Prostate gland (tissue), 2 donors: ENCODE measurements around the gene DMD.

Experiments
- POLR2A ChIP-seq: fragments of 450-650 bp; IDR thresholded peaks from one replicate; pipeline ENCODE4 v1.6.1; 2016; ENCODE audit warnings: antibody characterized with exemption, mild to moderate bottlenecking
- TF ChIP-seq, protein P1 (sequence below), 4 experiments: fragments of 200-600 bp in 2 of 4; fragments of 450-650 bp in 2 of 4; sonication (generic) in 2 of 4; IDR thresholded peaks; 1 replicate in 3 of 4; 2 replicates in 1 of 4; pipeline ENCODE4 v1.5.1; 2016 to 2019; ENCODE audit warnings: antibody characterized with exemption in 4 of 4, mild to moderate bottlenecking in 2 of 4, moderate library complexity in 2 of 4

DNA sequence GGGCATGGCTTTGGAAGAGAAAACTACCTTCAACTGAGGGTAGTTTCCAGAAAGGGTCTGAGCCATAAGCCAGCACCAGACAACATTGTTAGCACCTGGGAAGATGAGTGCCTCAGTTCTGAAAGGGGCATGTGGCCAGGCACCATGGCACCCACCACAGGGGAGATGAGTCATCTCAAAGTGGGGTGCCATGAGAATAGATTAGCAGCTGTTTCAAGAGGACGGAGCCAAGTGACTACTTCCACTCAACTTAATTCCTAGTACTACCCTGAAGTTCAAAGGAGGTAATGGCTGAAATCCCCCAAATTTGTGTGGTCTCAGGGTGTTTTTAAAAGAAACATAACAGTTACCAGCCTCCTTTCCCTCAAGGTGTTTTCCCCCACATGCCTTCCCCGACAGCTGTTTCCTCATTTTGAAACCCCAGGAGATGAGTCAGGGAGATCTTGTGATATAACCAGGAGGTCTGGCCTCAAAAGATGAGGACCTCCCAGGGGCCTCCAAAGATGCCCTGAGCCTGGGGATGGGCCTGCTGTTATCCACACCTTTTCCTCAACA, 2111.7 kb downstream of the DMD start:
- TF ChIP-seq, protein P1, sequence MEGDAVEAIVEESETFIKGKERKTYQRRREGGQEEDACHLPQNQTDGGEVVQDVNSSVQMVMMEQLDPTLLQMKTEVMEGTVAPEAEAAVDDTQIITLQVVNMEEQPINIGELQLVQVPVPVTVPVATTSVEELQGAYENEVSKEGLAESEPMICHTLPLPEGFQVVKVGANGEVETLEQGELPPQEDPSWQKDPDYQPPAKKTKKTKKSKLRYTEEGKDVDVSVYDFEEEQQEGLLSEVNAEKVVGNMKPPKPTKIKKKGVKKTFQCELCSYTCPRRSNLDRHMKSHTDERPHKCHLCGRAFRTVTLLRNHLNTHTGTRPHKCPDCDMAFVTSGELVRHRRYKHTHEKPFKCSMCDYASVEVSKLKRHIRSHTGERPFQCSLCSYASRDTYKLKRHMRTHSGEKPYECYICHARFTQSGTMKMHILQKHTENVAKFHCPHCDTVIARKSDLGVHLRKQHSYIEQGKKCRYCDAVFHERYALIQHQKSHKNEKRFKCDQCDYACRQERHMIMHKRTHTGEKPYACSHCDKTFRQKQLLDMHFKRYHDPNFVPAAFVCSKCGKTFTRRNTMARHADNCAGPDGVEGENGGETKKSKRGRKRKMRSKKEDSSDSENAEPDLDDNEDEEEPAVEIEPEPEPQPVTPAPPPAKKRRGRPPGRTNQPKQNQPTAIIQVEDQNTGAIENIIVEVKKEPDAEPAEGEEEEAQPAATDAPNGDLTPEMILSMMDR (IDR thresholded peaks at IDR 0.05), result no peak
- TF ChIP-seq POLR2A, result no peak
